HG03432 (cell line): ENCODE measurements around the gene PACS1.

Experiments used
- ATAC-seq: cut with Tn5 transposase; IDR thresholded peaks from one replicate; pipeline ENCODE4 v1.9.1; 2021; ENCODE audit warnings: mild to moderate bottlenecking, moderate library complexity; ENCODE audit not compliant: unreplicated experiment

PACS1 gene

GRCh38 chr11:66176650-66177049 lies 106.6 kb downstream of the PACS1 start:
- no peak for ATAC-seq

GRCh38 chr11:66178183-66178582 lies 108.1 kb downstream of the PACS1 start:
- no peak for ATAC-seq

- no peak for ATAC-seq
These were observed 108.8 kb downstream of the PACS1 start for GRCh38 chr11:66178871-66179270.

- no peak for ATAC-seq
These were observed 111.7 kb downstream of the PACS1 start for GRCh38 chr11:66181632-66182315.

GRCh38 chr11:66183494-66184048 lies 113.5 kb downstream of the PACS1 start:
- no peak for ATAC-seq

GRCh38 chr11:66184728-66185127 lies 114.7 kb downstream of the PACS1 start:
- no peak for ATAC-seq

- ATAC-seq = no peak
These were observed 116.4 kb downstream of the PACS1 start for GRCh38 chr11:66186470-66186869.

- ATAC-seq = no peak
These were observed 117.4 kb downstream of the PACS1 start for GRCh38 chr11:66187453-66187852.

GRCh38 chr11:66188580-66188979 lies 118.5 kb downstream of the PACS1 start:
- ATAC-seq = no peak

- ATAC-seq = no peak
These were observed 119.1 kb downstream of the PACS1 start for GRCh38 chr11:66189031-66189745.

- ATAC-seq = no peak
These were observed 120.7 kb downstream of the PACS1 start for GRCh38 chr11:66190786-66191185.

GRCh38 chr11:66192181-66192863 lies 122.2 kb downstream of the PACS1 start:
- no peak for ATAC-seq

GRCh38 chr11:66194391-66194790 lies 124.3 kb downstream of the PACS1 start:
- no peak for ATAC-seq

- no peak for ATAC-seq
These were observed 125.8 kb downstream of the PACS1 start for GRCh38 chr11:66195867-66196266.

- ATAC-seq = no peak
These were observed 133.8 kb downstream of the PACS1 start for GRCh38 chr11:66203847-66204246.

GRCh38 chr11:66204412-66204811 lies 134.3 kb downstream of the PACS1 start:
- ATAC-seq = no peak

GRCh38 chr11:66207816-66208215 lies 137.7 kb downstream of the PACS1 start:
- no peak for ATAC-seq

- no peak for ATAC-seq
These were observed 141.0 kb downstream of the PACS1 start for GRCh38 chr11:66211100-66211499.

GRCh38 chr11:66216911-66217310 lies 146.8 kb downstream of the PACS1 start:
- ATAC-seq = no peak

- no peak for ATAC-seq
These were observed 148.0 kb downstream of the PACS1 start for GRCh38 chr11:66218036-66218435.

GRCh38 chr11:66218846-66219620 lies 149.0 kb downstream of the PACS1 start:
- no peak for ATAC-seq
